GM21447 (cell line): ENCODE measurements around the gene ZNF584.

Experiments
- ATAC-seq: cut with Tn5 transposase; IDR thresholded peaks from one replicate; pipeline ENCODE4 v1.9.1; 2021; ENCODE audit not compliant: unreplicated experiment

The ZNF584 gene

GRCh38 chr19:58385891-58386575 lies 22.4 kb upstream of the ZNF584 start:
- peak; percentile 6 for ATAC-seq

GRCh38 chr19:58386576-58387337 lies 21.7 kb upstream of the ZNF584 start, which contains the start of gene RPS5:
TSS of gene RPS5 (plus strand) at chr19:58387269. CDS start at chr19:58388138, 869 bp downstream.
- peak; percentile 86 for ATAC-seq

- ATAC-seq: no peak
Observed at GRCh38 chr19:58387338-58388174, 20.9 kb upstream of the ZNF584 start.

- ATAC-seq: no peak
Observed at GRCh38 chr19:58388175-58388526, 20.3 kb upstream of the ZNF584 start.

GRCh38 chr19:58392945-58393724 lies 15.3 kb upstream of the ZNF584 start:
- no peak for ATAC-seq

- no peak for ATAC-seq
Observed at GRCh38 chr19:58393725-58394033, 14.8 kb upstream of the ZNF584 start.

GRCh38 chr19:58394821-58395219 lies 13.6 kb upstream of the ZNF584 start:
- ATAC-seq: no peak

GRCh38 chr19:58395220-58395978 lies 13.1 kb upstream of the ZNF584 start, which contains the start of gene RNF225:
TSS of gene RNF225 (plus strand) at chr19:58395656. CDS start at chr19:58396090, 434 bp downstream.
- no peak for ATAC-seq

- no peak for ATAC-seq
Observed at GRCh38 chr19:58395979-58396627, 12.3 kb upstream of the ZNF584 start.

- no peak for ATAC-seq
Observed at GRCh38 chr19:58396691-58397532, 11.5 kb upstream of the ZNF584 start.

GRCh38 chr19:58397533-58398037 lies 10.9 kb upstream of the ZNF584 start:
- ATAC-seq: no peak

- ATAC-seq: no peak
Observed at GRCh38 chr19:58398087-58398486, 10.4 kb upstream of the ZNF584 start.

GRCh38 chr19:58398545-58398944 lies 9.9 kb upstream of the ZNF584 start:
- no peak for ATAC-seq

- ATAC-seq: no peak
Observed at GRCh38 chr19:58399903-58400302, 8.5 kb upstream of the ZNF584 start.

GRCh38 chr19:58400316-58400915 lies 8.0 kb upstream of the ZNF584 start:
- ATAC-seq: no peak

GRCh38 chr19:58400916-58401839 lies 7.3 kb upstream of the ZNF584 start:
- ATAC-seq: peak; percentile 98

GRCh38 chr19:58401840-58402421 lies 6.5 kb upstream of the ZNF584 start:
- no peak for ATAC-seq
